ENCODE data around the gene CPXM1.

Gene CPXM1

GRCh38 chr20:2745060-2745910 is 55.1 kb downstream of the CPXM1 start:
- peaks cover 41% of the 10 kb centered on the region for H3K4me1 Mint-ChIP-seq (ENCODE audit: low read depth)
- H3K9me3 Mint-ChIP-seq: no peaks in the 10 kb centered on the region
- no peak overlapping the region for H3K4me3 Mint-ChIP-seq
- peaks cover 6% of the 10 kb centered on the region for H3K27me3 Mint-ChIP-seq
- no peaks in the 10 kb centered on the region for H3K36me3 Mint-ChIP-seq (ENCODE audit: low read depth)
- no peak overlapping the region for H3K27ac Mint-ChIP-seq
